Activated effector memory CD4-positive, alpha-beta T cell treated with anti-CD3 and anti-CD28 coated beads, Interleukin-2, amount 50 U/mL, for 16 hours (primary cell): Measurements from ENCODE around the gene DHX8.

ENCODE experiments used
- DNase-seq: peaks from one replicate; pipeline ENCODE4 v3.0.0-alpha.2; 2020

The DHX8 gene

GRCh38 chr17:43548689-43549379, 65.1 kb downstream of the DHX8 start:
- DNase-seq, result no peak

DNA sequence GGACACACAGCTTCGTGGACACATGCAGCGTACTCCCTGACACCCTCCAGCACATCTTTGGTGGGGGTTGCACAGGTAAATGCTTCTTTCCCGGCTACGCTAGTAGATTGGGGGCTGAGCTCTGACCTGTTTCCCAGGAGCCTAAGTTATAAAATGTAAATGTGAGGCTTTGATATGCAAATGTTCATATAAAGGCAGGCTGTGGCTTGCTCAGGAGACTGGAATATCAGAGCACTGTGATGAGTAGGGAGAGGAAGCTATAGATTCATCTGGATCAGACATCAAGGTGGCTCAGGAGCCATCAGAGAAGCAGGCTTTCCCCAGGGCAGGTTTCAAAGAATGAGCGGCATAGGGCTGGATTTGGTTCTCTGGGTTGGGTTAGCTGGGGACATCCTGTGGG, 65.7 kb downstream of the DHX8 start:
- DNase-seq, result no peak

GRCh38 chr17:43550754-43551153, 67.0 kb downstream of the DHX8 start:
- no peak for DNase-seq

DNA sequence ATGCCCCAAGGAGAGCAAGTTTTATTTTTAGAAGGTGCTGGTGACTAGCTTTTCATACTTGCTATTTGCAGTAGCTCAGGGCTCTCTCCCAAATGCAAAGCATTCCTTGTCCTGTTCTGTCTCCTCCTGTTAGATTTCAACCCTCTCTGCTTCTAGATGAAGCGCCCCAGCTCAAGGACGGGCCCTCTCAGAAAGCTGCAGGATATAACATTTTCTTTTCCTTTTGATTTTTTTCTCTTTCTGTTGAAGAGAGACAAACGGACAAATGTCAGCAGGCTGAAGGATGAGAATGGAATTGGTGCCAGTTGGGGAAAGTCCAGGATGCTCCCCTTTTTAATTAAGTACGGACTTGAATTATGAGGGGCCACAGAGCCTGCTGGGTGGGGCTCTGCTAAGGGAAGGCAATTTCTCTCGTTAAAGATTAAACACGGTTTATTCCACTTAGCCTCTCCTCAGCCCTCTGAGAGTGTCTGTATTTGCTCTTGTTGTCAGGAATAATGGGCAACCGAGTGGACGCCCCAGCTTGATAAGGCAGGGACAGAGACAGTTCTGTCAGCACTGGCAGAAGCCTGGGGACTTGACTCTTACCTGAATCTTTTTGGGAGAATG, 68.6 kb downstream of the DHX8 start:
- DNase-seq, result no peak

- no peak for DNase-seq
These were observed 69.8 kb downstream of the DHX8 start for GRCh38 chr17:43553573-43553972.

DNA sequence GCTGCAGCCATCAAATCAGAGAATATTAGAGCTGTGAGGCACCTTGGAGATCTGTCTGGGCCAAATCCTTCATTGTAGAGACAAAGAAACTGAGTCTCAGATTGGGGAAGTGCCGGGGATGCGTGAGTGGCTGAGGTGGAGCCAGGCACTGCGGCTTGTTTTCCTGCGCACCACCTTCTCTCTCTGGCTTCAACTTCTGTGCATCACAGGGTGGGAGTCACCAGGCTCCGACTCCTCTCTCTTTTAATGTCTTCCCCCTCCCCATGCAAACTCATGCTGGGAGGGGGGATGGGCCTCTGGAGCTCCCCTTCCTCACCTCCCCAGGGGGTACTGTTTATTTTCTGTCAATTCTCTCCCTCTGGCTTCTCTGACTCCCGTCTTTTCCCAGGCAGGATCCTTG, 71.1 kb downstream of the DHX8 start:
- DNase-seq, result no peak

- no peak for DNase-seq
These were observed 72.5 kb downstream of the DHX8 start for GRCh38 chr17:43556292-43556691.

DNA sequence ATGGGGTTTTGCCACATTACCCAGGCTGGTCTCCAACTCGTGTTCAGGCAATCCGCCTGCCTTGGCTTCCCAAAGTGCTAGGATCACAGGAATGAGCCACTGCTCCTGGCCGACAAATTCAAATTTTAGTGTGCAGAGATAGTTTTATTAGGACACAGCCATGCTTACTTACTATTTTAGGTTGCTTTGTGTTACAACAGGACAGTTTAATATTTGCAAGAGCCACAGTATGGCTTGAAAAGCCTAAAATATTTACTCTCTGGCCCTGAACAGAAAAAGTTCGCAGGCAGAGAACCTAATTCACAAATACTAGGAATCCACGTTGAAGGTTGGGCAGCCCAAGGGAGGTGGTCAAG, 75.0 kb downstream of the DHX8 start:
- no peak for DNase-seq

DNA sequence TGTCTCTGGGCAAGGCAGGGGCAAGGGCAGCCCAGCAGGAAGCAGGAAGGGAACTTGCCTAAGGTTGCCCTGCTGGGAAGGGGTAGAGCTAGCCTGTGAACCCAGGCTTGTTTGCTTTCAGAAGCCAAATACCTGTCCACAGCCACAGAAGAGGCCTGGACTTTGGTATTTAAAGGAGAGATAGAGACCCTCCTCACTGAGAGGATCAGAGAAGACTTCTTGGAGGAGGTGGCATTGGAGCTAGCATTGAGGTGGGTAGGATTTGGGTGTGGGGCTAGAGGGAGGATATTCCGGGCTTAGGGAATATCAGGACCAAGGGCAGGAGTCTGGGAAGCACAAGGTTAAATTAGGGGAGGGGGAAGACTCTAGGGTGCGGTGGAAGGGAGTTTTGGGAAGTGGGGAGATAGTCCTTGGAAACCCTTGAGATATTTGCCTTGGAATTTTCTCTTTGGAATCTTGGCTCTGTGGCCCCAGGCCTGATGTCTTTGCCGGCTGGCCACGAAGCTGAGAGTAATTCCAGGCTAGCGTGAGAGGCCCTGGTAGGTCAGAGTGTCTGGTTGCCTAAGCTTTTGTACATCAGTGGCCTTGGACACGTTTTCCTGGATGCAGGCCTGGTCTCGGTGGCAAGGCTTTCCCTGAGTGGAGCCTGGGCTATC, 75.5 kb downstream of the DHX8 start:
- no peak for DNase-seq

DNA sequence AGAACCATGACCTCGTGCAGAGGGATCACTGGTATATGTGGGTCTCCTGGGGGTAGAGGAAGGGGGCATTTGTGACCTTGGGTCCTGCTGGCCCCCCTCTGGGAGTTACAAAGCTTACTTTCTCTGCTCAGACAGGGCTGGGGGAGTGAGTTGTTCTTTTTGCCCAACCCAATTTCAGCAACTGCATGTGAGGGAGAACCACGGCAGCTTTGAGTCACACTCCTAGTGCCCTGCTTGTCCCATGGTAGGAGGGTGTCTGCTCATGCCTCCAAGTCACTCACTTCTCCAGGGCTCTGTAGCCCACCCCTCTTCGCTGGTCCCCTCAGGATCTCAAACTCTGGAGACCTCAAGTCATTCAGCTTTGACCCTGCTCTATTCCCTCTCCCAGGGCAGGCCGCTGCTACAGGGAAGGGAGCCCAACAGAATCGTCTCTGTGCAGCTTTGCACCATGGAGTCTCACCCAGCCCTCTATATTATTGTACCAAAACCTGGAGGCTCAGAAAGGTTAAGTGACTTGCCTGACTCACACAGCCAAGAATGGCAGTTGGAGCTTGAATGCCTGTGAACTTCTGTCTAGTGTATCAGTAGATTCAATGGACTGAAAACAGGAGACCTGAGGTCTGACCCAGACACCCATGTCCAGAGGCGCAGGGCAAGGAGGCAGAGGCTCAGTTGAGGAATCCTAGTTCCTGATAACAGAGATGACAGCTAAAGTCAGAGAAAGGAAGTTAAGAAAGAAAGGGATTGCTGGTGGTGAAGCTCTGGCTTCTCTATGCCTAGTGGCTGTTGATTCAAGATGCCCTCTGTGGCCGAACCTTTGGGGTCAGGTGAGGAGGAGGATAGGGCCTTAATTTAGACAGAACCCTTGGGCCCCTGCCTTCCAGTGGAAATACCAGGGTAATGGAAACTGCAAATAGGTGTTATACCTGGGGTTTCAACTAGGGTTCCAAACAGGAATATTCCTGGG, 77.0 kb downstream of the DHX8 start:
- no peak for DNase-seq

- DNase-seq, result no peak
These were observed 79.2 kb downstream of the DHX8 start for GRCh38 chr17:43562679-43563599.

GRCh38 chr17:43563600-43564594, 80.1 kb downstream of the DHX8 start:
- no peak for DNase-seq

GRCh38 chr17:43568506-43569082, 84.8 kb downstream of the DHX8 start:
- DNase-seq, result no peak

GRCh38 chr17:43570518-43570928, 86.7 kb downstream of the DHX8 start:
- no peak for DNase-seq

- no peak for DNase-seq
These were observed 88.7 kb downstream of the DHX8 start for GRCh38 chr17:43572368-43572980.

DNA sequence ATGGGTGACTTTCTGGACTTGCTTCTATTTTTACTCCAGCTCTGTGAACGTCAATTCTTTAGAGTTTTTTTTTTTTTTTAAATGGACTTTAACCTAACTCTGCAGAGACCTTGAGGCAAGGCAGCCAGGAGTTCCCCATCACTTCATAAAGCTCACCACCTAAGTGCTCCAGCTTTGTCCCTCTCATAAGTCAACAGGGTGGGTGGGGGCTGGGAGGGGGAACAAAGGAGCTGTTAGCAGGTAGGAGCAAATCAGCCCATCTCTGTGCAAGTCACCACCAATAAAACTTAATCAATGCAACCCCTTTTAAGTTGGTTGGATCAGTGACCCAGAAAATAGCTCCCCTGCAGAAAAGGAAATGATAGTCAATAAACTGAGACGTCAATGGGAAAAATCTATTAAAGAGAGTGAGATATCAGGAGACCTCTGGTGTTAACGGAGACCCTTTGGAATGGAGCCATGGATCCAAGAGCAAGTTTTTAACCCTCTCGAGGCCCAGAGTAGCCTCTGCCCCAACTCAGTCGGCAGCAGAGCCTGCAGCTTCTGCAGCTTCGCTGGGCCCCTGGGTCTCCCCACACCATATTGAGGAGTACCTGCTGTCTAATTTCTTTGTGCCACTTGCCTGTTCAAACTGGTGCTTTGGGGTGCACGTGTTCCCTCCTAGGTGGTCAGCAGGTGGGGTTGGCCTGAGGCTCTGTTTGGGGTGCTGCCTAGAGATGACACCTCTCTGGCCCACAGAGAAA, 90.0 kb downstream of the DHX8 start:
- no peak for DNase-seq

GRCh38 chr17:43574348-43574747, 90.6 kb downstream of the DHX8 start:
- DNase-seq, result no peak

GRCh38 chr17:43574896-43575525, 91.2 kb downstream of the DHX8 start:
- no peak for DNase-seq
